Measurements from ENCODE around the gene SCRN2.

DNA sequence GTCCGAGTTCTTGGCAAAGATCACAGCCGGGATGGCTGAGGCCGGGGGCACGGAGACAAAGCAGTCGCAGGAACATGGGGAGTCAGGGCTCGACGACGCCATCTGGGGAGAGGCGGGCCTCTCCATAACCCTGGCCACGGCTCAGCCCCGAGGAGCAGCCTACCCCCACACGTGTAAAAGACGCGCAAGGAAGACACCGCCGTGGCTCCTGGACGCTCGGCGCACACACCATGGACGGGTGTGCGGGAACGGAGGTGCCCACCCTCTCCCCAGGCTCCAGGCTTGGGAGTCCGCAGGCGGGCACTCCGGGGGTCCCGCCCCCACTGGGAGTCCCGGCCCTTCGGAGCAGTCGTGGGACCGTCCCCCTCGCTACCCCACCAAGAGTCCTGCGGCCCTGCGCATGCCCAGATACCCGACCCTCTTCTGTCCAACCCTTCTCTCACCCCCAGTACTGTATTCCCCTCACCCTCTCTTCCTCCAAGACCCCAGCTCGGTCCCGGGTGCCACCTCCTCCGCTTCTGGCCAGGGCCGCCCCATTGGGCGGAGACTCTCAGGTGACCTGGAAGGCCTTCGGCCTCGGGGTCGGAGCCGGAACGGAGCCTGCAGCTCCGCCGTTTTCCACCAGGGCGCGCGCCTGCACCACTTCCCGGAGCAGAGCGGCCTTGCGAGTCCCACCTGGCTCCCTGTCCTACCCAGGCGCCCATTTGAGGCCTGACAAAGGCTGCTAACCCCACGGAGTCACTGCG, at the start of gene SCRN2:
- TF ChIP-seq EZH2 (IDR thresholded peaks at IDR 0.05), result no peak
- peak; percentile 88 for TF ChIP-seq CTCF (IDR thresholded peaks at IDR 0.05)
